ENCODE data around the gene ARF3.
A peak's percentile ranks its signal among the peaks of the same experiment; 100 is the strongest.

Gene ARF3

GRCh38 chr12:48977290-48978281 is 20.3 kb upstream of the ARF3 start:
- H3K36me3 ChIP-seq (ENCODE audit: insufficient read depth, insufficient read length, low read length): no peaks in the 10 kb centered on the region
- H3K27me3 ChIP-seq (ENCODE audit: insufficient read depth, insufficient read length): peaks cover 75% of the 10 kb centered on the region
- TF ChIP-seq YY1 (IDR thresholded peaks at IDR 0.05; ENCODE audit: insufficient read depth, insufficient read length) (no peak), SUZ12 (IDR thresholded peaks at IDR 0.05; ENCODE audit: extremely low read depth, insufficient read depth, insufficient read length) (no peak), ZNF274 (IDR thresholded peaks at IDR 0.05; ENCODE audit: low read depth, low read length) (no peak)
- peaks cover 24% of the 10 kb centered on the region for H3K4me1 ChIP-seq (ENCODE audit: insufficient read depth, insufficient read length)
- no peak for DNase-seq (ENCODE audit: low read depth, low spot score)
- H3K4me3 ChIP-seq (ENCODE audit: insufficient read length, low read depth): peak overlapping the region; percentile 43
- H3K9ac ChIP-seq (ENCODE audit: insufficient read length, low read depth): peak overlapping the region; percentile 6
- peaks cover 16% of the 10 kb centered on the region; the same call in 1 of the 2 replicates for H3K9me3 ChIP-seq (ENCODE audit: insufficient read depth, low read length)

GRCh38 chr12:48973941-48974673 is 16.8 kb upstream of the ARF3 start:
- Histone ChIP-seq H3K9me3 (ENCODE audit: insufficient read depth, low read length) (peaks cover 2% of the 10 kb centered on the region; the same call in 1 of the 2 replicates), H3K9ac (ENCODE audit: insufficient read length, low read depth) (no peak overlapping the region), H3K36me3 (ENCODE audit: insufficient read depth, insufficient read length, low read length) (peaks cover 2% of the 10 kb centered on the region), H3K27me3 (ENCODE audit: insufficient read depth, insufficient read length) (peaks cover 67% of the 10 kb centered on the region), H3K4me3 (ENCODE audit: insufficient read length, low read depth) (no peak overlapping the region), H3K4me1 (ENCODE audit: insufficient read depth, insufficient read length) (peaks cover 23% of the 10 kb centered on the region)
- TF ChIP-seq SUZ12 (IDR thresholded peaks at IDR 0.05; ENCODE audit: extremely low read depth, insufficient read depth, insufficient read length) (no peak), ZNF274 (IDR thresholded peaks at IDR 0.05; ENCODE audit: low read depth, low read length) (no peak), YY1 (IDR thresholded peaks at IDR 0.05; ENCODE audit: insufficient read depth, insufficient read length) (no peak)
- DNase-seq (ENCODE audit: low read depth, low spot score): no peak

GRCh38 chr12:48973531-48973930 is 16.2 kb upstream of the ARF3 start:
- DNase-seq (ENCODE audit: low read depth, low spot score): no peak
- Histone ChIP-seq H3K4me1 (ENCODE audit: insufficient read depth, insufficient read length) (peaks cover 21% of the 10 kb centered on the region), H3K27me3 (ENCODE audit: insufficient read depth, insufficient read length) (peaks cover 62% of the 10 kb centered on the region)

GRCh38 chr12:48972952-48973483 is 15.7 kb upstream of the ARF3 start:
- no peaks in the 10 kb centered on the region; the same call in 1 of the 2 replicates for H3K9me3 ChIP-seq (ENCODE audit: insufficient read depth, low read length)
- peaks cover 20% of the 10 kb centered on the region for H3K4me1 ChIP-seq (ENCODE audit: insufficient read depth, insufficient read length)
- H3K36me3 ChIP-seq (ENCODE audit: insufficient read depth, insufficient read length, low read length): peaks cover 2% of the 10 kb centered on the region
- H3K27me3 ChIP-seq (ENCODE audit: insufficient read depth, insufficient read length): peaks cover 57% of the 10 kb centered on the region
- H3K4me3 ChIP-seq (ENCODE audit: insufficient read length, low read depth): no peak overlapping the region
- TF ChIP-seq YY1 (IDR thresholded peaks at IDR 0.05; ENCODE audit: insufficient read depth, insufficient read length) (no peak), ZNF274 (IDR thresholded peaks at IDR 0.05; ENCODE audit: low read depth, low read length) (no peak), SUZ12 (IDR thresholded peaks at IDR 0.05; ENCODE audit: extremely low read depth, insufficient read depth, insufficient read length) (no peak)
- peak overlapping the region; percentile 7 for H3K9ac ChIP-seq (ENCODE audit: insufficient read length, low read depth)
- DNase-seq (ENCODE audit: low read depth, low spot score): no peak

More at GRCh38 chr12:48973531-48973930, 16.2 kb upstream of the ARF3 start:
- H3K4me3 ChIP-seq (ENCODE audit: insufficient read length, low read depth): no peak overlapping the region
- no peaks in the 10 kb centered on the region; the same call in 1 of the 2 replicates for H3K9me3 ChIP-seq (ENCODE audit: insufficient read depth, low read length)
- TF ChIP-seq SUZ12 (IDR thresholded peaks at IDR 0.05; ENCODE audit: extremely low read depth, insufficient read depth, insufficient read length): no peak
- no peak for TF ChIP-seq YY1 (IDR thresholded peaks at IDR 0.05; ENCODE audit: insufficient read depth, insufficient read length)
- TF ChIP-seq ZNF274 (IDR thresholded peaks at IDR 0.05; ENCODE audit: low read depth, low read length): no peak
- H3K36me3 ChIP-seq (ENCODE audit: insufficient read depth, insufficient read length, low read length): peaks cover 2% of the 10 kb centered on the region
- no peak overlapping the region for H3K9ac ChIP-seq (ENCODE audit: insufficient read length, low read depth)

GRCh38 chr12:48972213-48972951 is 15.1 kb upstream of the ARF3 start:
- Histone ChIP-seq H3K36me3 (ENCODE audit: insufficient read depth, insufficient read length, low read length) (peaks cover 5% of the 10 kb centered on the region), H3K9ac (ENCODE audit: insufficient read length, low read depth) (peak overlapping the region; percentile 33), H3K9me3 (ENCODE audit: insufficient read depth, low read length) (no peaks in the 10 kb centered on the region), H3K27me3 (ENCODE audit: insufficient read depth, insufficient read length) (peaks cover 50% of the 10 kb centered on the region), H3K4me3 (ENCODE audit: insufficient read length, low read depth) (no peak overlapping the region), H3K4me1 (ENCODE audit: insufficient read depth, insufficient read length) (peaks cover 22% of the 10 kb centered on the region)
- TF ChIP-seq SUZ12 (IDR thresholded peaks at IDR 0.05; ENCODE audit: extremely low read depth, insufficient read depth, insufficient read length) (no peak), ZNF274 (IDR thresholded peaks at IDR 0.05; ENCODE audit: low read depth, low read length) (no peak), YY1 (IDR thresholded peaks at IDR 0.05; ENCODE audit: insufficient read depth, insufficient read length) (no peak)
- DNase-seq (ENCODE audit: low read depth, low spot score): no peak

- Histone ChIP-seq H3K4me3 (ENCODE audit: insufficient read length, low read depth) (peak overlapping the region; percentile 72), H3K4me1 (ENCODE audit: insufficient read depth, insufficient read length) (peaks cover 31% of the 10 kb centered on the region), H3K9ac (ENCODE audit: insufficient read length, low read depth) (peak overlapping the region; percentile 95), H3K36me3 (ENCODE audit: insufficient read depth, insufficient read length, low read length) (peaks cover 14% of the 10 kb centered on the region), H3K27me3 (ENCODE audit: insufficient read depth, insufficient read length) (peaks cover 42% of the 10 kb centered on the region), H3K9me3 (ENCODE audit: insufficient read depth, low read length) (no peaks in the 10 kb centered on the region)
- no peak for TF ChIP-seq YY1 (IDR thresholded peaks at IDR 0.05; ENCODE audit: insufficient read depth, insufficient read length)
- no peak for TF ChIP-seq ZNF274 (IDR thresholded peaks at IDR 0.05; ENCODE audit: low read depth, low read length)
- TF ChIP-seq SUZ12 (IDR thresholded peaks at IDR 0.05; ENCODE audit: extremely low read depth, insufficient read depth, insufficient read length): no peak
- no peak for DNase-seq (ENCODE audit: low read depth, low spot score)
These were observed 13.5 kb upstream of the ARF3 start for GRCh38 chr12:48970702-48971334.

Data from NT2/D1 (cell line).